CD4-positive, alpha-beta T cell treated with Interleukin-6 for 4 hours (primary cell): ENCODE measurements around the gene SIGLEC9.

Source experiments
- DNase-seq: peaks from one replicate; pipeline ENCODE4 v3.0.0-alpha.2; 2020; ENCODE audit warnings: mixed read lengths

Gene SIGLEC9

GRCh38 chr19:51097796-51098195, 26.9 kb upstream of the SIGLEC9 start:
- no peak for DNase-seq

GRCh38 chr19:51098365-51099046, 26.2 kb upstream of the SIGLEC9 start:
- DNase-seq, result peak; percentile 44

GRCh38 chr19:51099047-51099382, 25.7 kb upstream of the SIGLEC9 start:
- no peak for DNase-seq

- DNase-seq, result no peak
Measured at GRCh38 chr19:51100601-51101000, 24.1 kb upstream of the SIGLEC9 start.

- DNase-seq, result no peak
Measured at GRCh38 chr19:51101171-51101865, 23.4 kb upstream of the SIGLEC9 start.

GRCh38 chr19:51102991-51103390, 21.7 kb upstream of the SIGLEC9 start:
- DNase-seq, result no peak

GRCh38 chr19:51103926-51104341, 20.8 kb upstream of the SIGLEC9 start:
- DNase-seq, result no peak

- no peak for DNase-seq
Measured at GRCh38 chr19:51107406-51108065, 17.2 kb upstream of the SIGLEC9 start.

- peak; percentile 98 for DNase-seq
Measured at GRCh38 chr19:51108066-51108804, 16.5 kb upstream of the SIGLEC9 start, which contains the start of gene CTU1. Gene CTU1 (minus strand): TSS chr19:51108409. CDS start chr19:51104569, 3,840 bp downstream.

GRCh38 chr19:51108805-51109146, 15.9 kb upstream of the SIGLEC9 start:
- DNase-seq, result no peak

- DNase-seq, result no peak
Measured at GRCh38 chr19:51110666-51110971, 14.1 kb upstream of the SIGLEC9 start.

- DNase-seq, result no peak
Measured at GRCh38 chr19:51111606-51112005, 13.1 kb upstream of the SIGLEC9 start.

GRCh38 chr19:51114087-51114729, 10.5 kb upstream of the SIGLEC9 start:
- no peak for DNase-seq

GRCh38 chr19:51116736-51117286, 7.9 kb upstream of the SIGLEC9 start:
- DNase-seq, result peak; percentile 56

- no peak for DNase-seq
Measured at GRCh38 chr19:51119101-51119500, 5.6 kb upstream of the SIGLEC9 start.

- DNase-seq, result no peak
Measured at GRCh38 chr19:51119611-51120010, 5.1 kb upstream of the SIGLEC9 start.

GRCh38 chr19:51120160-51120559, 4.5 kb upstream of the SIGLEC9 start:
- no peak for DNase-seq

- DNase-seq, result no peak
Measured at GRCh38 chr19:51121257-51121656, 3.4 kb upstream of the SIGLEC9 start.

GRCh38 chr19:51122112-51122981, 2.4 kb upstream of the SIGLEC9 start:
- no peak for DNase-seq

- DNase-seq, result peak; percentile 69
Measured at GRCh38 chr19:51123381-51123800, 1.3 kb upstream of the SIGLEC9 start.

- no peak for DNase-seq
Measured at GRCh38 chr19:51123802-51124201, 904 bp upstream of the SIGLEC9 start.

- DNase-seq, result no peak
Measured at GRCh38 chr19:51124216-51124615, 490 bp upstream of the SIGLEC9 start.
